HUES48 (cell line): ENCODE data around the gene AGPS.
"Not testable (repeated sequence)": the region's sequence is repeated elsewhere in the genome, so short reads cannot be mapped to it uniquely, and the experiment has no call there.

ENCODE experiments used
- H3K27ac ChIP-seq: one replicate; pipeline ENCODE4 v1.7.0; 2013; ENCODE audit warnings: low read depth, low read length, inconsistent platforms
- H3K27me3 ChIP-seq: 2 replicates; pipeline ENCODE4 v1.6.1; 2013; ENCODE audit warnings: mild to moderate bottlenecking, low read length; ENCODE audit not compliant: control insufficient read depth, insufficient read depth
- H3K36me3 ChIP-seq: 2 replicates; pipeline ENCODE4 v1.6.1; 2013; ENCODE audit warnings: low read length; ENCODE audit not compliant: control insufficient read depth, insufficient read depth
- H3K4me1 ChIP-seq: 2 replicates; pipeline ENCODE4 v1.6.1; 2013; ENCODE audit warnings: mild to moderate bottlenecking, low read length; ENCODE audit not compliant: control insufficient read depth, insufficient read depth
- H3K4me3 ChIP-seq: 2 replicates; pipeline ENCODE4 v1.5.1; 2013; ENCODE audit warnings: mild to moderate bottlenecking, low read depth, low read length
- H3K9ac ChIP-seq: 2 replicates; pipeline ENCODE4 v1.6.1; 2013; ENCODE audit warnings: mild to moderate bottlenecking, low read depth, low read length, moderate library complexity
- H3K9me3 ChIP-seq: 2 replicates; pipeline ENCODE4 v1.6.1; 2013; ENCODE audit warnings: low read length; ENCODE audit not compliant: control insufficient read depth, insufficient read depth

The AGPS gene

GRCh38 chr2:177424120-177424519, 31.5 kb downstream of the AGPS start:
- not testable (repeated sequence) for H3K27ac ChIP-seq, H3K4me3 ChIP-seq, H3K9ac ChIP-seq, H3K9me3 ChIP-seq, H3K36me3 ChIP-seq, H3K4me1 ChIP-seq, H3K27me3 ChIP-seq

GRCh38 chr2:177424620-177425019, 32.0 kb downstream of the AGPS start:
- H3K27me3 ChIP-seq, H3K4me3 ChIP-seq, H3K9me3 ChIP-seq, H3K27ac ChIP-seq, H3K36me3 ChIP-seq, H3K4me1 ChIP-seq, H3K9ac ChIP-seq: not testable (repeated sequence)

GRCh38 chr2:177427316-177427715, 34.7 kb downstream of the AGPS start:
- no peaks in the 10 kb centered on the region for H3K4me1 ChIP-seq
- H3K27ac ChIP-seq: no peak overlapping the region
- H3K9me3 ChIP-seq: no peaks in the 10 kb centered on the region; the same call in 1 of the 2 replicates
- H3K27me3 ChIP-seq: no peaks in the 10 kb centered on the region
- H3K4me3 ChIP-seq: no peak overlapping the region
- no peak overlapping the region for H3K9ac ChIP-seq
- H3K36me3 ChIP-seq: no peaks in the 10 kb centered on the region

- H3K27ac ChIP-seq, H3K9me3 ChIP-seq, H3K4me3 ChIP-seq, H3K36me3 ChIP-seq, H3K4me1 ChIP-seq, H3K27me3 ChIP-seq, H3K9ac ChIP-seq: not testable (repeated sequence)
These were observed 35.4 kb downstream of the AGPS start for GRCh38 chr2:177427936-177428335.

GRCh38 chr2:177429688-177430325, 37.2 kb downstream of the AGPS start:
- no peak overlapping the region for H3K4me3 ChIP-seq
- no peaks in the 10 kb centered on the region for H3K4me1 ChIP-seq
- no peak overlapping the region for H3K9ac ChIP-seq
- H3K36me3 ChIP-seq: no peaks in the 10 kb centered on the region
- no peaks in the 10 kb centered on the region for H3K27me3 ChIP-seq
- no peak overlapping the region for H3K27ac ChIP-seq
- H3K9me3 ChIP-seq: peaks cover 3% of the 10 kb centered on the region; the same call in 1 of the 2 replicates

GRCh38 chr2:177430411-177430810, 37.8 kb downstream of the AGPS start:
- H3K4me1 ChIP-seq: no peaks in the 10 kb centered on the region
- H3K27ac ChIP-seq: no peak overlapping the region
- H3K4me3 ChIP-seq: no peak overlapping the region
- no peaks in the 10 kb centered on the region for H3K27me3 ChIP-seq
- H3K9ac ChIP-seq: no peak overlapping the region
- no peaks in the 10 kb centered on the region for H3K36me3 ChIP-seq
- peaks cover 3% of the 10 kb centered on the region; the same call in 1 of the 2 replicates for H3K9me3 ChIP-seq

- not testable (repeated sequence) for H3K27me3 ChIP-seq, H3K4me1 ChIP-seq, H3K27ac ChIP-seq, H3K4me3 ChIP-seq, H3K9me3 ChIP-seq, H3K9ac ChIP-seq, H3K36me3 ChIP-seq
These were observed 38.6 kb downstream of the AGPS start for GRCh38 chr2:177431111-177431725.

- Histone ChIP-seq H3K4me3 (no peak overlapping the region), H3K27ac (no peak overlapping the region), H3K27me3 (no peaks in the 10 kb centered on the region), H3K4me1 (no peaks in the 10 kb centered on the region), H3K9ac (no peak overlapping the region), H3K9me3 (peaks cover 3% of the 10 kb centered on the region; the same call in 1 of the 2 replicates), H3K36me3 (peaks cover 8% of the 10 kb centered on the region)
These were observed 40.1 kb downstream of the AGPS start for GRCh38 chr2:177432703-177433102.

- Histone ChIP-seq H3K4me3 (no peak overlapping the region), H3K4me1 (no peaks in the 10 kb centered on the region)
These were observed 40.8 kb downstream of the AGPS start for GRCh38 chr2:177433402-177433801.

GRCh38 chr2:177434475-177434874, 41.9 kb downstream of the AGPS start:
- no peak overlapping the region for H3K9ac ChIP-seq
- H3K4me1 ChIP-seq: no peaks in the 10 kb centered on the region
- H3K36me3 ChIP-seq: peaks cover 8% of the 10 kb centered on the region
- peaks cover 3% of the 10 kb centered on the region; the same call in 1 of the 2 replicates for H3K9me3 ChIP-seq
- H3K27me3 ChIP-seq: no peaks in the 10 kb centered on the region
- no peak overlapping the region for H3K27ac ChIP-seq
- no peak overlapping the region for H3K4me3 ChIP-seq

More at GRCh38 chr2:177433402-177433801, 40.8 kb downstream of the AGPS start:
- Histone ChIP-seq H3K27me3 (no peaks in the 10 kb centered on the region), H3K36me3 (peaks cover 8% of the 10 kb centered on the region), H3K9ac (no peak overlapping the region), H3K27ac (no peak overlapping the region), H3K9me3 (peaks cover 3% of the 10 kb centered on the region; the same call in 1 of the 2 replicates)

GRCh38 chr2:177445200-177445599, 52.6 kb downstream of the AGPS start:
- H3K4me3 ChIP-seq: no peak overlapping the region
- H3K4me1 ChIP-seq: no peaks in the 10 kb centered on the region
- H3K36me3 ChIP-seq: peaks cover 19% of the 10 kb centered on the region
- no peaks in the 10 kb centered on the region for H3K27me3 ChIP-seq
- no peaks in the 10 kb centered on the region for H3K9me3 ChIP-seq
- H3K27ac ChIP-seq: no peak overlapping the region
- no peak overlapping the region for H3K9ac ChIP-seq
